NCI-H1436 (cell line): Measurements from ENCODE around the gene IRF2.

ENCODE experiments used
- DNase-seq: peaks from one replicate; lab custom pipeline; 2025; lab: John Stamatoyannopoulos, UW

The IRF2 gene

DNA sequence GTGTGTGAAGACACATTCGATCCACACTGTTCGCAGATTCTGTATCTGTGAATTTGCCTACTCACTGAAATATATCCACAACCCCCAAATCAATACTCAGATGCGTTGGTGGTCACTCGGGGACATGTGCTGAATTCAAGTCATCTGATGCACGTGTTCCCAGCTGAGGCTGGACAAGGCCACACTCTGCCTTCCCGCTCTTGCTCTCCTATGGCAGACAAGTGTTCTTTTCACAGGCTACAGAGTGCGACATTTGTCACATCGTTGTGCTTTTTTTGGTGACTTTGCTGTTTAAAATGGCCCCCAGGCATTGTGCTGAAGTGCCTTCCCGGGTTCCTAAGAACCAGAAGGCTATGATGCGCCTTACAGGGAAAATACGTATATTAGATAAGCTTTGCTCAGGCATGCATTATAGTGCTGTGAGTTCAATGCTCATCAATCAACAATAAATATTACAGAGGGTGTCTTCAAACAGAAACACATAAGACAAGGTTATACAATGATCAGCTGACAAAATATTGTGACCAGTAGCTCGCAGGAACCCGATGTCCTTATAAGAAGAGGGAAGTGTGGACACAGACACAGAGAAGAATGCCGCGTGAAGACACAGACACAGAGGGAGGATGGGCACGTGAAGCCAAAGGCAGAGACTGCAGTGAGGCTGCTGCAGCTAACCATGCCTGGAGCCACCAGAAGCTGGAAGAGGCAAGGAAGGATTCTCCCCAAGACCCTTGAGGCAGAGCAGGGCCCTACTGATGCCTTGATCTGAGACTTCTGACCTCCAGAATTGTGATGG, 42.0 kb downstream of the IRF2 start:
- DNase-seq, result no peak

DNA sequence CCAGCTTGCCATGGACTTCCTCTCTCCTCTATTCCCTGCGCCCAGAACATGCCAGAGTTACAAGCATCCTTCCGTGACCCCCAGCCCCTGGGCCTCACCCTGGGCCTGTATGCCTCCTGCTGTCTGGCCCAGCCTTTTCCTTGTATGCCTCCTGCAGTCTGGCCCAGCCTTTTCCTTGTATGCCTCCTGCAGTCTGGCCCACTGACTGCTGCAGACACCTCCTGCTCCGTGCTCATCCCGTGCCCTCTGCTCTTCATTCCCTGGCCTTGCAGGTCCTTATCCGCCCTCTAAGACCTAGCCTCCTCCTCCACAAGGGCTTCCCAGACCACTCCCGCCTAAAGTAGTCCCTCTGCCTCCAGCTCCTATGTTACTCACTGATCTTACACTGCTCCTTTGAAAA, 44.2 kb downstream of the IRF2 start:
- DNase-seq, result no peak

DNA sequence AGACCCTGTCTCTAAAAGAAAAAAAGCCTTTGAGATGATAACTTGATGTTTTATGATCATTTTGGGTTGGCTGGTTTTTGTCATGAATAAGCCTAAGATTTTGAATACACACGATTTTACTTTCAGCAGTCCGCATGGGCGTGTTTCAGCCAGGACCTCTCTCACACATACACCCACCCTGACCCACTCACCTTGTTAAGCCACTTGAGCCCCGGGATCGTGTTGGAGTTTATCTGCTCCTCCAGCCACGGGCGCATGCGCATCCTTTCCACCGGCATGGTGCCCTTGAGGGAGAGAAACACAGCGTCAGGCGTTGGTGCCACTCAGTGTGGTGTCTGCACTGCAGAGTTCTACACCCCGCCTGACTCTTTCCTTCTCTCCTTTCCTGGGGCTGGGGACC, 45.6 kb downstream of the IRF2 start:
- no peak for DNase-seq

DNA sequence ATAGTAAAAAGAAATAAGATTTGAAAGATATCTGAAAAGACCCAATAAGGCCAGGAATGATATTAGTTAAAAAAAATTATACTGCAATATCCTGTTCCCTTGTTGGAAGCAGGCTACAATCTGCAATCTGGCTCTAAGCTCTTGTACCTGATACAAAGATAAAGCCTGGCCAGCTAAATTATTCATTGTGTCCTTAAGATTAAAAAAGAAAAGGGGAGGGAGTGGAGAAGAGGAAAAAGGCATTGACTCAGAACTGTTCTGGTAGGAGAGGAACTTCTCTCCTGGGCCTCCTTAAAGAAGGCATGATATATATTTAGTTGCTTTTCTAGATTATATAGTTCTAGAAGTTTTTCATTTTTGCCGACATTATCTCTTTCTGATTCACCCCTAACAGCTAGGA, 46.7 kb downstream of the IRF2 start:
- no peak for DNase-seq

DNA sequence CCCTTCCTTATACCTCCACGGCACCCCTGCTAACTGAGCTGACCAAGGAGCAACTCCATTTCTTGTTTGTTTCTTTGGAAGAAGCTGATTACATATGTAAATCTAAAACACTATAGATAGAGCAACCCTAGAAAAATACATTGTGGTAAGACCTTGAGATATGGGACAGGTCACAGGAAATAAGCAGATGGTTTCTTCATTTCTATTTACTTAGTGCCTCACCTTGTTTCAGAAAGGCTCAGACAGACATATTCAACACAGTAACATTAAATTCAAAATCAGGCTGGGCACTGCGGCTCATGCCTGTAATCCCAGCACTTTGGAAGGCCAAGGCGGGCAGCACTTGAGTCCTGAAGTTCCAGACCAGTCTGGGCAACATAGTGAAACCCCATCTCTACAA, 47.3 kb downstream of the IRF2 start:
- DNase-seq, result no peak

DNA sequence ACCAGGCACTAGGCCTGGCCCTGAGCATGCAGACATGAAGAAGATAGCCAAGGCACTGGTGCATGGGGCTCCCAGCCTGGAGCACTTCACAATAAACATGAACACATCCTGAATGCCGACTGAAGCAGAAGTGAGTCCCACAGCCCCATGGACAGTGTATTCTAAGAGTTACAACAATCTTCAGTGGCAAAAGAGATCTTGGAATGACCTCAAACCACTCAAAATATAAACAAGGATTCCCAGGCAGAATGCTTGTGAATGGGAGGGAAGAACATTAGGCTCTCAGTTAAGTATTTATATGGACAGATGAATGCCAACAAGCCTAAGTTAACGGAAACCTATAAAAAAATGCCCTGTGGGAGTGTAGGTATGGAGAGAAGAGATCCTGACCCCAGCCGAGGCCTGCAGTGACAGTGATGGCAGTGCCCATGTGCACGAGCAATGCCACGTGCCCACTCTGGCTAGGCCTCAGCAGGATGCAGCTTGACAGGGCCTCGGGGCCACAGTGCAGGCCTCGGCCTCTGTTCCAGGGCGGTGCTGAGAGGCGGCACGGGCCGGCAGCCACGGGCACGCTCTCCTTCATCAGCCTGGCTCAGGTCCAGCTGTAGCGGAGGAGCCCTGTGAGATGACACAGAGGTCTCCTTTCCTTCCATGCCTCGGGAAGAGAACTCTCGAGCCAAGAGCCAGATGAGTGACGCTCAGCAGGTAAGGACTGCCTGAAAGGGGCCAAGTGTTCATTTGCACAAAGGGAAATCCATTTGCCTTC, 49.2 kb downstream of the IRF2 start:
- DNase-seq, result no peak

DNA sequence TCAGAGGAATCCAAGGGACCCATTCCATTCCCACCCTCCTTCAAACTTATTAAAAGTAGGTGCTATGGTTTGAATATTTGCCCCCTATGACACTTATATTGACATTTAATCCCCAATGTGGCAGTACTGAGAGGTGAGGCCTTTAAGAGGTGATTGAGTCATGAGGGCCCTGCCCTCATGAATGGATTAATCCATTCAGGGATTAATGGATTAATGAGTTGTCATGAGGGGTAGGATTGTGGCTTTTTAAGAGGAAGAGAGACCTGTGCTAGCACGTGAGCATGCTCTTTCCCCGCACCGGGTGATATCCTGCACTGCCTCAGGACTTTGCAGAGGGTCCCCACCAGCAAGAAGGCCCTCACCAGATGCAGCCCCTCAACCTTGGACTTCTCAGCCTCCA, 50.1 kb downstream of the IRF2 start:
- no peak for DNase-seq

DNA sequence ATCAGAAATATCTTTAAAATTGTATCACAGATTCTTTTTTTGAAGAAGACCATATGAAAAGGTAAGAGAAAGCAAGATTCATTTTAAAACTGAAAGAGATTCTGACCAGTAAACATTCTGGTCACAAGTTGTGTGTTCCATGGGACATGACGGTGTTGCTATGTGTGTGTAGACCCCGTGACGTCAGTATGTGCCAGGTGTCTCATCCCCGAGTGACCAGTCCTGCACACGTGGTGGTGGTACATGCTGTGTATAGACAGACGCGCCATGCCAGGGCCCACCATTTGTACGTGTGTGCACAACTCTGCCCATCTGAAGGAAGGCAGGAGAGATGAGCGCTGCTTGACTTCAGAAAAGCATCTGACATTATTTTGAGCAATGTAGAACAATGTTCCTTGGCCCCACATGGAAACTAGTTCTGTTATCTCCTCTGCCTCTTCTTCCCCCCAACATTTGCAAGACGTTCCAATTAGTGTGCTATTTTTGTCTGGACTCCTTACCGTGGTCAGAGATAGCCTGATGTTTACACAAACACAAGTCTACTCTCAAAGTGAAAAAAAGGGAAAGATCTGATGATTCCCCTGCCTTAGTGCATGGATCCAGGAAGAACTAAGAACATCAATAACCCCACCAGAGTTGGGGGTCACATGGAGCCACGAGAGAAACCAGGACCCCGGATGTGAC, 51.2 kb downstream of the IRF2 start:
- no peak for DNase-seq

DNA sequence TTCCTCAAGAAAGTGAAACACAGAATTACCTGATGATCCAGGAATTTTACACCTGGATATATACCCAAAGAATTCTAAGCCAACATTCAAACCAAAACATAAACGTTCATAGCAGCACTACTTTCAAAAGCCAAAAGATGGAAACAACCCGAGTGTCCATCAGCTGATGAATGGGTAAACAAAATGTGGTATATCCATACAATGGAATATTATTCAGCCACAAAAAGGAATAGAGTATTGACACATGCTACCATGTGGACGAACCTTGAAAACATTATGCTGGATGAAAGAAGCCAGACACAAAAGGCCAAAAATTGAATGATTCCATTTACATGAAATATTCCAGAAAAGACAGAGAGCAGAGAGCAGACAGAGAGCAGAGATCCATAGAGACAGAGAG, 52.0 kb downstream of the IRF2 start:
- no peak for DNase-seq

DNA sequence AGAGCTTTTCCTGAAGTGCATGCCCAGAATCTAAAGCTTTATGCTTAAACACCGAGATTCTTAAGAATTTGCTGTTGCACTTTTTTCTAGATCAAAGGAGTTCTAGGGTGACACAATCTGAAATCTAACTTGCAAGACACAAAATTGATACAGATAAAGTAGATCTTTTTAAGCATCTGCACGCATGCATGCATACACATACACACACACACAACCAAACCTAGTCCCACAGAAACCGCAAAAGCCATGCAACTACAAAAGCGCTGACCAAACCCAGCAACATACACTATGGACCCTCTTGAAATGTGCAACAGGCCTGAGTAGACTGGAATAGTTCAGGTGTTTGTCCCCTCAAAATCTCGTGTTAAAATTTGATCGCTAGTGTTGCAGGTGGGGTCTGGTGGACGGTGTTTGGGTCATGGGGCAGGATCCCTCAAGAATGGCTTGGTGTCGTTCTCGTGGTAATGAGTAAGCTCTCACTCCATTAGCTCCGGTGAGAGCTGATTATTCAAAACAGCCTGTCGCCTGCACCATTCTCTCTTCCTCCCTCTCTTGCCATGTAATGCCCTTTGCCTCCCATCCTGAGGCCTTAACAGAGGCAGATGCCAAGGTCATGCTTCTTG, 52.7 kb downstream of the IRF2 start:
- DNase-seq, result no peak

DNA sequence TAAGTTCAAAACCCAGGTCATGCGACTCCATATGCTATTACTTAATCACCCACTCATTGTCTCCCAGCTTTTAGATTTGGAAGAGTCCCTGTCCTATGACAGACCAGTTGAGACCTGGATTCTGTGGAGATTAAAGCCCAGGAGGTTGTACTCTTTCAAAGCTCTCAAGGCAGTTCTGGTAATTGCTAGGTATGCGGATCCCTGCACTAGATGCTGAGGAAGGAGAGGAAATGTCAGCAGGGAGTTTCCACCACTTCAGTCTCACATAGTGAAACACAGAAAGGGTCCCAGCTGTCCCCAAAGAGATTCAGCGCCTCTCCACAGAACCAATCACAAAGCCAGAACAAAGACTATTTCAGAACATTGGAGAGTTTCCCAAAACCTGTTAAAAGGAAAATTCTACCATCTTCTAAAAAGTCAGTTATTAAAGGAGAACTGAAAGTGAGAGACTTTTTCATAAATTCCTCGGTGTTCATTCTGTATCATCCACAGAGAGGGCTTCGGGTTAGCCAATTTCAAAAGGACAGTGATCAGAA, 53.4 kb downstream of the IRF2 start:
- no peak for DNase-seq

DNA sequence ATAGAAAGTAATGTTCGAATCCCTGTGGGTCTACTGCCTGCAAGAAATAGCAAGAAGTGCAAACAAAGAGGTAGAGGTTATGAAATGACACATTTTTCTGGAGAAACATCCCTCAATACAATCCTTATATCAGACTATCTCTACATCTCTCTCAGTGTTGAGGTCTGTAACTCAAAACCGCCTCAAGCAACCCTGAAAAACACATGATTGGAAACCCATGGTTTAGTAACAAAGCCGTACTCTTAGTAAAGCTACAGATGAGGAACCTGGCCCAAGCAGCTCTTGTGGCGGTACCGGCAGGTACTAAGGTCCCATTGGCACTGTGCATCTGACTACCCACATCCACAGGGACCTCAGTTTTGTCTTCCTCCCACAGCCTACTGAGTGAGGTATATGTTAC, 53.9 kb downstream of the IRF2 start:
- DNase-seq, result no peak

DNA sequence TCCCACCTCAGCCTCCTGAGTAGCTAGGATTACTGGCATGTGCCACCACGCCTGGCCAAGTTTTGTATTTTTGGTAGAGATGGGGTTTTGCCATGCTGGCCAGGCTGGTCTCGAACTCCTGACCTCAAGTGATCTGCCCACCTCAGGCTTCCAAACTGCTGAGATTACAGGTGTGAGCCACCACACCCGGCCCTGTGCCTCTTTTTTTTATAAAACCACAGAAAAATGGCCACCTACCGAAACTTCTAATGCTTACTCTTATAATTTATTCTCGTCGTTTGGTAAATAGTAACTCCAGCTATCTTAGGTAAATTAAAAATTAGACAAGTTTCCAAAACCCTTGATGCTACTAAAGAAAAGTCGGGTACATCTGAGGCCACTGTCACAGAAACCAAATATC, 54.4 kb downstream of the IRF2 start:
- no peak for DNase-seq

DNA sequence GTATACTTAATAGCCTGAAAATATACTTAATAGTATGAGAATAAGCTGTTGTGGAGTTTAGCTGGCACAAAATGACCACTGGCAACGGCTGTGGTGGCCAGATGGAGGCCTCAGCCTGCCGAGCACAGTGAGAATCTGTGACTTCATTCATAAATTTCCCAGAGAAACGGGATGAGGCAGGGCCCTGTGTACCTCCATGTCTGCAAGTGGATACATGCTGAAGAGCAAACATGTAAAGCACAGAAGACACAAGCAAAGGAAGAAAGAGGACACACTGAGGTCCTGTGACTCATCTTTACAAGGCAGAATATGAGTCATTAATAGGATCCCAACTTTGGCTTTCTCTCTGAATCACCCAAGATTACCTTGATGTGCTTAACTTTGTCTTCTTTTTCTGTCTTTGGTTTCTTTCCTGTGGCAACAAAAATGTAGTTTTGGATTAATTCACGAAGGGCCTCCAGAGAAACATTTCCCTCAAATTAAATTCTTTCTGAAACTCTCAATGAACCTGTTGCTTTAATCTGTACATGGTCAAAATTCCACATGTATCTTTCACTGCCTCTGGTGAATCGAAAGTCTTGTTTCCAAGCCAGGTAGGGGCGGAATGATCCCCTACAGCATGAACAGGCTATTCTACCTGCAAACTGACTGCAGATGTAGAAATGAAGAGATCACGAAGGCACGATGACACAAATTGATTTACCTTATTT, 56.4 kb downstream of the IRF2 start:
- DNase-seq, result no peak

DNA sequence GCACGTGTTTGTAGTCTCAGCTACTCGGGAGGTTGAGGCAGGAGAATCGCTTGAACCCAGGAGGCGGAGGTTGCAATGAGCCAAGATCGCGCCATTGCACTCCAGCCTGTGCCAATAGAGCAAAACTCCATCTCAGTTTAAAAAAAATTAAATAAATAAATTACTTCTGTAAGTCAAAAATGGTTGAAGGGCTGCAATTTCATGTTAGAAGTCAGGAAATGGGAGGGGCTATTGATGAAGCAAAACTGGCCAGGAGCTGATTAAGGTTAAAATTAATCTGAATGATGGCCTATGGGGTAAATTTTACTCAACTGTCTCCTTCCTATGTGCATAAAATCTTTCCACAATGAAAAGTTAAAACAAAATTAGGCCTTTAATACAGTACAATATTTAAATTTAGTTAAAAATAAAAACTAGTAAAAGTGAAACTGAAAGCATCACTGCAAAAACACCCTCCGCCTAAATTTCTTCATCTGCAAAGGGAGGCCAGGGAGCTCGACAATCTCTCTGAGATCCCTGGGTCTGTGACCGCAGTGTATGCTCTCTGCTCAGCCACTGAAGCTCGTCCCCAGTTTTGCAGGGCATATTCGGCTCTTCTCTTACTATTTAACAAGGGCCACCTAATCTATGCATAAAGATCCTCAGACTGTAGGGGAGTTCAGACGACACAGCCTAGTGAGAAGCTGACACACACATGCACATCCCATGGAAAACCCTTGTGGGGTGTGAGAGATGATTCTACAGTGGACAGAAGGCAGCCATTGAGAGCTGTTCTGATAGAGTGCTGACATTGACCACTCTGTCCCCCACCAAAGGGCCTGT, 57.2 kb downstream of the IRF2 start:
- DNase-seq, result no peak

DNA sequence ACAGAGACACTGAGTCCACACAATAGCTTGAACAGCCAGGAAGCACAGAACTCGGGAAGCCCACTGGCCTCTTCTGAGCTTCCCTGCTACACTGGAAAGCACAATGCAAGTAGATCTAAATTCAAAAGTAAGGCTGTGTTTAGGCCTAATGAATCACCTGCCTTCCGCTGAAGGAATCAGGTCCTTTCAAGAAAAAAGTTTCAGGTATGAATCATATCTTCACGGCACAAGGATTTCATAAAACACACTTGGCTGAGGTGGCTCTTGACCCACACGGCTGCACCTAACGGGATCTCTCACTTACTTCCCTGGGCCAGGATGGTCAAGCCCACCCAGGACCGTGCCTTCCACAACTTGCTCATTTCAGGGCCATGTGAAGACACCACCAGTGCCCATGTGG, 59.3 kb downstream of the IRF2 start:
- no peak for DNase-seq

DNA sequence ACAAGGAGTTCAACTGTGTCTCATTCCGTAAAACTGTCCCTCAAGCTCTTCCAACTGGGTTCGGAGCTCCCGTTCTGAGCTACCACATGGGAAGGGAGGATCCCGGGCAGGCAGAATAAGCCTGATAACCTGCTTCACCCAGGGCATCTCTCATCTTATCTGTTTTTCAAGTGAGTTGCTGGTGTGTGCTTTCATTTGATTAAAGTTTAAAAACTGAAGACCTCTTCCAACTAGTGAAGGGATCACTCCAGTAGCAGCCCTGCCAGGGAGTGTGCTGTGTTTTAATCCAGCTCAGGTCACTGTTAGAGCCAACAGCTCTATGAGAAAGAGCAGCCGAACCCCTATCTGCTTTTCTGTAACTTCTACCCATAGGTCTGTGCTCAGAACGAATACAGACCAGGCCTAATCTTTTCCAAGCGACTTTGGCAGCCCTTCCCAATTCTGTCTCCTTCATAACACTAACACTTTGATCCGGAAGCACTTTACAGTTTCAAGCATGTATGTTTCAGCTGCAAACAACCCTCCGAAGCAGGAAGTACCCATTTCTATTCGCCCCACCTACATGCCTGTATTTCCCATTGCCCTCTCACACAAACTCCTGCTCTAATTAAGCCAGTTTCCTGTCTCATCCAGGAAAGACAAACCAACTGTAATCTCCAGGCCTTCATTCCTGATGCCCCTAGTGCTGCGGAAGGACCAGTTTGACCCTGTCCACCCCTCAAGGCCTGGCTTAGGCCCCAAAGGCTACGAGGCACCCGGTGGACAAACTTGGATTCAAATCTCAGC, 60.9 kb downstream of the IRF2 start:
- DNase-seq, result no peak

DNA sequence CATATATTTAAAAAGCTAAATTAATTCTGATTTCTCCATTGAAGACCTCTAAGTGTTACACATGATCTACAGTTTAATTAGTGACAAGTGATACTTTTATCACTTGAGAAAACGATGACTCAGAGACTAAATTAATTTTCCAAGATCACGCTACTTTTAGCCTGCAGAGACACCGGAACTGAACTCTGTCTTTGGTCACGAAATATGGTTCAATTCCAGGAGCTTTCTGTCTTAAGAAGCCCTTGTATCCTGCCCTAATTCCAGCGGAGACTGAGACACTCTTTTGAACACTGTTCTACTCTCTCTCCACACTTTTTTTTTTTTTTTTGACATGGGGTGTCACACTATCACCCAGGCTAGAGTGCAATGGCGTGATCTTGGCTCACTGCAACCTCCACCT, 63.6 kb downstream of the IRF2 start:
- no peak for DNase-seq

DNA sequence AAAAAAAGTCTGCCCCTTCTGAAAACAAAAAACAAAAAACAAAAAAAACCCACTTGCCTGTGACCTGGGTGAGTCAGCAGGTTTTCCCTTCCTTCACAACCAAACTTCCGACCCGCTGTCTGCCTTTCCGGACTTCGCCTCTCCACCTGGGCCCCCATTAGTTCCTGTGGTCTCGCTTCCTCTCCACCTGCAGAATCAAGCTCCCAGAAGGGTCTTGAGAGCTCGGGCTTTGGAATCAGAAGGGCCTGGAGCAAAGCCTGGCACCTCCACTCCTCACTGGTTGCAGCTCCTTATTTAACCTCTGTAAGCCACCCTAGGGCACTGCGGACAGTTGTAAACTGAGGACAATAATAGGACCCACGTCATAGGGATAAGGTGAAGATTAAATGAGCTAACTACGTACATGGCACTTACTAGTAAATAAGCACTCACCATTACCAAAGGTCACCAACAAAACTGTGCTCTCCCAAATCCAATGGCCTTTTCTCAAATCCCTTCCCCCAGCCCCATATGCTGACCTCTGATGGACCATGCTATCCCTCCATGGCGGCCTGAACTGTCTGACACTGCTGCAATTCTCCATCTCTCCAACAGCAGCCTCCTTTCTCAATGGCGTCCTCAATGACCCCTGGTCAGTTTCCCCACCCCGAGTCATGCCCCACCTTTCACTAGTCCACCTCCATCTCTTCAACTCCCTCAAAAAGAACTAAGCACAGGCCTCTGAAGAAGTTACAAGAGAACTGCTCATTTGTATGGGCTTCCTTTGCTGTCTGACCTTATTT, 64.2 kb downstream of the IRF2 start:
- DNase-seq, result no peak
